ENCODE measurements around the gene TMEM238L. TPM values are rescaled to one million over a fixed set of nuclear protein-coding genes. Genes with fewer than 3 reads are reported as not detected.

TMEM238L gene
- total RNA-seq, 4 donors from 2014 or later, result not detected

GRCh38 chr17:10777131-10777807 is 26.6 kb downstream of the TMEM238L start:
- Histone ChIP-seq H3K4me1 (no peaks in the 10 kb centered on the region), H3K4me3 (no peak overlapping the region), H3K27ac (no peak overlapping the region), H3K27me3 (no peaks in the 10 kb centered on the region), H3K36me3 (peaks cover 0 to 7% of the 10 kb centered on the region in 2 donors), H3K9me3 (peaks cover 0 to 6% (median 0%) of the 10 kb centered on the region in 3 donors)
- no peak for ATAC-seq
- TF ChIP-seq CTCF (IDR thresholded peaks at IDR 0.05) (no peak), POLR2AphosphoS5 (IDR thresholded peaks at IDR 0.05) (no peak), POLR2A (IDR thresholded peaks at IDR 0.05) (no peak), EP300 (IDR thresholded peaks at IDR 0.05) (no peak)
- WGBS, 2 donors (ENCODE audit: low coverage in 1 of 2), result 91 to 93% methylated on average over 9 to 11 of the region's 11 CpGs

- no peak for TF ChIP-seq POLR2A (IDR thresholded peaks at IDR 0.05)
- TF ChIP-seq POLR2AphosphoS5 (IDR thresholded peaks at IDR 0.05), result no peak
- TF ChIP-seq CTCF (IDR thresholded peaks at IDR 0.05), result no peak
- TF ChIP-seq EP300 (IDR thresholded peaks at IDR 0.05), result no peak
- WGBS, 2 donors (ENCODE audit: low coverage in 1 of 2), result 63 to 67% methylated on average over 2 of the region's 2 CpGs
Measured at GRCh38 chr17:10776381-10776780, 27.5 kb downstream of the TMEM238L start.

GRCh38 chr17:10775740-10776356 is 28.1 kb downstream of the TMEM238L start:
- H3K27me3 ChIP-seq, result no peaks in the 10 kb centered on the region
- peaks cover 0 to 10% (median 0%) of the 10 kb centered on the region in 3 donors for H3K9me3 ChIP-seq
- ATAC-seq, result no peak
- no peak overlapping the region for H3K27ac ChIP-seq
- 73 to 80% methylated on average over 5 of the region's 5 CpGs for WGBS, 2 donors (ENCODE audit: low coverage in 1 of 2)
- TF ChIP-seq POLR2AphosphoS5 (IDR thresholded peaks at IDR 0.05), result no peak
- peaks cover 0 to 7% of the 10 kb centered on the region in 2 donors for H3K36me3 ChIP-seq
- H3K4me3 ChIP-seq, result no peak overlapping the region
- no peaks in the 10 kb centered on the region for H3K4me1 ChIP-seq

More at GRCh38 chr17:10776381-10776780, 27.5 kb downstream of the TMEM238L start:
- H3K4me3 ChIP-seq, result no peak overlapping the region
- no peak for ATAC-seq
- H3K4me1 ChIP-seq, result no peaks in the 10 kb centered on the region
- H3K27me3 ChIP-seq, result no peaks in the 10 kb centered on the region
- no peak overlapping the region for H3K27ac ChIP-seq
- H3K9me3 ChIP-seq, result peaks cover 0 to 10% (median 0%) of the 10 kb centered on the region in 3 donors
- peaks cover 0 to 7% of the 10 kb centered on the region in 2 donors for H3K36me3 ChIP-seq

- H3K27ac ChIP-seq, result no peak overlapping the region
- peaks cover 0 to 10% (median 0%) of the 10 kb centered on the region in 3 donors for H3K9me3 ChIP-seq
- H3K27me3 ChIP-seq, result no peaks in the 10 kb centered on the region
- 93 to 96% methylated on average over 4 of the region's 4 CpGs for WGBS, 2 donors (ENCODE audit: low coverage in 1 of 2)
- no peak overlapping the region for H3K4me3 ChIP-seq
- TF ChIP-seq CTCF (IDR thresholded peaks at IDR 0.05) (no peak), EP300 (IDR thresholded peaks at IDR 0.05) (no peak), POLR2A (IDR thresholded peaks at IDR 0.05) (no peak), POLR2AphosphoS5 (IDR thresholded peaks at IDR 0.05) (no peak)
- ATAC-seq, result no peak
- peaks cover 0 to 7% of the 10 kb centered on the region in 2 donors for H3K36me3 ChIP-seq
- H3K4me1 ChIP-seq, result no peaks in the 10 kb centered on the region
Measured at GRCh38 chr17:10775058-10775457, 28.8 kb downstream of the TMEM238L start.

GRCh38 chr17:10773391-10773790 is 30.5 kb downstream of the TMEM238L start:
- no peak for ATAC-seq
- H3K27me3 ChIP-seq, result no peaks in the 10 kb centered on the region
- H3K4me1 ChIP-seq, result no peaks in the 10 kb centered on the region
- H3K36me3 ChIP-seq, result peaks cover 0 to 7% of the 10 kb centered on the region in 2 donors
- H3K27ac ChIP-seq, result no peak overlapping the region
- H3K4me3 ChIP-seq, result no peak overlapping the region
- 52 to 60% methylated on average over 2 of the region's 2 CpGs for WGBS, 2 donors (ENCODE audit: low coverage in 1 of 2)
- H3K9me3 ChIP-seq, result peaks cover 0 to 18% (median 0%) of the 10 kb centered on the region in 3 donors
- no peak for TF ChIP-seq POLR2A (IDR thresholded peaks at IDR 0.05)
- TF ChIP-seq POLR2AphosphoS5 (IDR thresholded peaks at IDR 0.05), result no peak
- TF ChIP-seq CTCF (IDR thresholded peaks at IDR 0.05), result no peak
- TF ChIP-seq EP300 (IDR thresholded peaks at IDR 0.05), result no peak

Data from gastroesophageal sphincter (tissue), 4 donors.